ENCODE results near the gene RAB37. TPM values are rescaled to one million over a fixed set of nuclear protein-coding genes. Genes with fewer than 3 reads are reported as not detected.

RAB37 gene
- polyA plus RNA-seq, 1 donor from 2014 or later: not detected

- H3K79me2 ChIP-seq (replicated peaks; ENCODE audit: insufficient read depth, low read length): no peaks in the 10 kb centered on the region
- TF ChIP-seq POLR2AphosphoS5 (IDR thresholded peaks at IDR 0.05) (no peak), REST (IDR thresholded peaks at IDR 0.05; ENCODE audit: borderline replicate concordance) (no peak), TAF1 (IDR thresholded peaks at IDR 0.05; ENCODE audit: low read depth) (no peak), RAD21 (conservative IDR thresholded peaks at IDR 0.05) (no peak), EZH2 (IDR thresholded peaks at IDR 0.05; ENCODE audit: borderline replicate concordance, insufficient read depth, low read length, poor library complexity, severe bottlenecking) (no peak), CTCF (IDR thresholded peaks at IDR 0.05; ENCODE audit: poor library complexity, severe bottlenecking) (no peak), MXI1 (conservative IDR thresholded peaks at IDR 0.05; ENCODE audit: poor library complexity, severe bottlenecking) (no peak), EP300 (conservative IDR thresholded peaks at IDR 0.05; ENCODE audit: poor library complexity, severe bottlenecking) (no peak), SMC3 (conservative IDR thresholded peaks at IDR 0.05; ENCODE audit: poor library complexity) (no peak)
- no peaks in the 10 kb centered on the region for H3F3A ChIP-seq (ENCODE audit: insufficient read depth, low read length, poor library complexity, severe bottlenecking)
- H3K36me3 ChIP-seq (ENCODE audit: insufficient read depth, low read length): no peaks in the 10 kb centered on the region
- H4K20me1 ChIP-seq (ENCODE audit: insufficient read depth): no peaks in the 10 kb centered on the region
- H3K27ac ChIP-seq (ENCODE audit: low read length): no peak overlapping the region
- H3K27me3 ChIP-seq (ENCODE audit: insufficient read depth, low read depth, low read length): no peaks in the 10 kb centered on the region
- H3K4me2 ChIP-seq (ENCODE audit: low read length): no peak overlapping the region
- H3K9ac ChIP-seq (ENCODE audit: low read length): no peak overlapping the region
- no peak overlapping the region for H3K4me3 ChIP-seq (ENCODE audit: low read length)
- no peak overlapping the region for H2AFZ ChIP-seq (ENCODE audit: low read depth, low read length)
- H3K9me3 ChIP-seq (ENCODE audit: low read length): no peaks in the 10 kb centered on the region
- H3K9me2 ChIP-seq (ENCODE audit: insufficient read depth, low read length): no peaks in the 10 kb centered on the region
Measured at GRCh38 chr17:74763565-74764387, 26.7 kb downstream of the RAB37 start.

- H3K79me2 ChIP-seq (replicated peaks; ENCODE audit: insufficient read depth, low read length): no peaks in the 10 kb centered on the region
- no peak for TF ChIP-seq EP300 (conservative IDR thresholded peaks at IDR 0.05; ENCODE audit: poor library complexity, severe bottlenecking)
- no peak for TF ChIP-seq POLR2AphosphoS5 (IDR thresholded peaks at IDR 0.05)
- no peak for TF ChIP-seq EZH2 (IDR thresholded peaks at IDR 0.05; ENCODE audit: borderline replicate concordance, insufficient read depth, low read length, poor library complexity, severe bottlenecking)
- no peak for TF ChIP-seq REST (IDR thresholded peaks at IDR 0.05; ENCODE audit: borderline replicate concordance)
- no peak for TF ChIP-seq SMC3 (conservative IDR thresholded peaks at IDR 0.05; ENCODE audit: poor library complexity)
- TF ChIP-seq CTCF (IDR thresholded peaks at IDR 0.05; ENCODE audit: poor library complexity, severe bottlenecking): no peak
- no peak for TF ChIP-seq TAF1 (IDR thresholded peaks at IDR 0.05; ENCODE audit: low read depth)
- no peak for TF ChIP-seq MXI1 (conservative IDR thresholded peaks at IDR 0.05; ENCODE audit: poor library complexity, severe bottlenecking)
- no peaks in the 10 kb centered on the region for H3K27me3 ChIP-seq (ENCODE audit: insufficient read depth, low read depth, low read length)
- no peaks in the 10 kb centered on the region for H3K36me3 ChIP-seq (ENCODE audit: insufficient read depth, low read length)
- H3K9me2 ChIP-seq (ENCODE audit: insufficient read depth, low read length): no peaks in the 10 kb centered on the region
- H3F3A ChIP-seq (ENCODE audit: insufficient read depth, low read length, poor library complexity, severe bottlenecking): no peaks in the 10 kb centered on the region
- no peak overlapping the region for H3K4me3 ChIP-seq (ENCODE audit: low read length)
- no peaks in the 10 kb centered on the region for H4K20me1 ChIP-seq (ENCODE audit: insufficient read depth)
- H3K9ac ChIP-seq (ENCODE audit: low read length): no peak overlapping the region
- no peak overlapping the region for H2AFZ ChIP-seq (ENCODE audit: low read depth, low read length)
- H3K9me3 ChIP-seq (ENCODE audit: low read length): no peaks in the 10 kb centered on the region
- H3K27ac ChIP-seq (ENCODE audit: low read length): no peak overlapping the region
- no peak overlapping the region for H3K4me2 ChIP-seq (ENCODE audit: low read length)
Measured at GRCh38 chr17:74764751-74765286, 27.8 kb downstream of the RAB37 start.
